NCI-H524 treated with DMSO at 0.1 percent for 48 hours (cell line): ENCODE data around the gene TIMP1.
A peak's percentile ranks its signal among the peaks of the same experiment; 100 is the strongest.

Source experiments
- DNase-seq: peaks from one replicate; lab custom pipeline; 2025; lab: John Stamatoyannopoulos, UW

TIMP1 gene

GRCh38 chrX:47581731-47582647 lies at the start of gene TIMP1:
TIMP1 (plus strand) TSS chrX:47582436; CDS start chrX:47583416, 980 bp downstream.
- no peak for DNase-seq

GRCh38 chrX:47539860-47540259 lies 42.4 kb upstream of the TIMP1 start:
- no peak for DNase-seq

- DNase-seq: peak; percentile 85
These were observed 41.3 kb upstream of the TIMP1 start for GRCh38 chrX:47540754-47541538.

GRCh38 chrX:47543496-47543895 lies 38.7 kb upstream of the TIMP1 start:
- no peak for DNase-seq

- DNase-seq: peak; percentile 89
These were observed 26.1 kb upstream of the TIMP1 start for GRCh38 chrX:47556045-47556623.

- DNase-seq: no peak
These were observed 23.8 kb upstream of the TIMP1 start for GRCh38 chrX:47558436-47558835.

GRCh38 chrX:47560179-47560933 lies 21.9 kb upstream of the TIMP1 start:
- DNase-seq: no peak

- DNase-seq: peak; percentile 89
These were observed 21.1 kb upstream of the TIMP1 start, which contains the start of gene ARAF for GRCh38 chrX:47560934-47561658. ARAF (plus strand) TSS chrX:47561205; CDS start chrX:47562968, 1,763 bp downstream.

- DNase-seq: no peak
These were observed 20.5 kb upstream of the TIMP1 start for GRCh38 chrX:47561659-47562151.

GRCh38 chrX:47562615-47563243 lies 19.5 kb upstream of the TIMP1 start:
- DNase-seq: no peak

- no peak for DNase-seq
These were observed 18.4 kb upstream of the TIMP1 start for GRCh38 chrX:47563801-47564315.

- DNase-seq: no peak
These were observed 17.7 kb upstream of the TIMP1 start for GRCh38 chrX:47564438-47565085.

GRCh38 chrX:47566841-47567240 lies 15.4 kb upstream of the TIMP1 start:
- DNase-seq: no peak

- no peak for DNase-seq
These were observed 13.5 kb upstream of the TIMP1 start for GRCh38 chrX:47568656-47569295.

GRCh38 chrX:47570794-47571193 lies 11.4 kb upstream of the TIMP1 start:
- DNase-seq: no peak

- no peak for DNase-seq
These were observed 11.0 kb upstream of the TIMP1 start for GRCh38 chrX:47571215-47571614.

- DNase-seq: no peak
These were observed 10.3 kb upstream of the TIMP1 start for GRCh38 chrX:47571896-47572295.

GRCh38 chrX:47572773-47573340 lies 9.4 kb upstream of the TIMP1 start:
- no peak for DNase-seq
